ENCODE measurements around the gene PAK4.

GRCh38 chr19:39083983-39084731 is 41.4 kb upstream of the PAK4 start, which contains the start of gene ACP7:
- TF ChIP-seq, protein P1, sequence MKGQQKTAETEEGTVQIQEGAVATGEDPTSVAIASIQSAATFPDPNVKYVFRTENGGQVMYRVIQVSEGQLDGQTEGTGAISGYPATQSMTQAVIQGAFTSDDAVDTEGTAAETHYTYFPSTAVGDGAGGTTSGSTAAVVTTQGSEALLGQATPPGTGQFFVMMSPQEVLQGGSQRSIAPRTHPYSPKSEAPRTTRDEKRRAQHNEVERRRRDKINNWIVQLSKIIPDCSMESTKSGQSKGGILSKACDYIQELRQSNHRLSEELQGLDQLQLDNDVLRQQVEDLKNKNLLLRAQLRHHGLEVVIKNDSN (IDR thresholded peaks at IDR 0.05): no peak
- TF ChIP-seq, protein P2, sequence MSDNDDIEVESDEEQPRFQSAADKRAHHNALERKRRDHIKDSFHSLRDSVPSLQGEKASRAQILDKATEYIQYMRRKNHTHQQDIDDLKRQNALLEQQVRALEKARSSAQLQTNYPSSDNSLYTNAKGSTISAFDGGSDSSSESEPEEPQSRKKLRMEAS (IDR thresholded peaks at IDR 0.05): no peak
- no peak for TF ChIP-seq REST (IDR thresholded peaks at IDR 0.05; ENCODE audit: low read depth)
